ENCODE measurements around the gene SPEG. TPM values are rescaled to one million over a fixed set of nuclear protein-coding genes. Genes with fewer than 3 reads are reported as not detected.

The SPEG gene
- polyA plus RNA-seq, 2 of the 4 experiments (the other 2 are of a cell fraction): 2.3 to 11.5 TPM

GRCh38 chr2:219523031-219523671 is 88.5 kb downstream of the SPEG start:
- CTCF ChIA-PET: interaction anchor here (0.6 to 79.1 kb wide), 4 partner anchors 18 to 131 kb away, joined by 3 to 3291 read pairs (median 182); partner anchors contain the start of genes ASIC4, GMPPA and SPEG
- no peak for TF ChIP-seq POLR2AphosphoS2 (conservative IDR thresholded peaks at IDR 0.05; ENCODE audit: low read length)
- no peak for TF ChIP-seq JUNB (IDR thresholded peaks at IDR 0.05)
- no peak for TF ChIP-seq ZFP36 (IDR thresholded peaks at IDR 0.05; ENCODE audit: borderline replicate concordance, partially characterized antibody)
- WGBS (ENCODE audit: missing lambda C conversion rate): 86% methylated on average over 23 of the region's 24 CpGs
- H3K4me2 ChIP-seq: no peak overlapping the region
- peaks cover 17% of the 10 kb centered on the region for H3K4me1 ChIP-seq
- H3K4me3 ChIP-seq: no peak overlapping the region
- ATAC-seq: no peak
- FAIRE-seq: no peak
- H3K27ac ChIP-seq: no peak overlapping the region
- DNase-seq (ENCODE audit: low read depth in 1 of 2, low spot score in 1 of 2): no peak
- POLR2A ChIA-PET: no interaction called here
- H3K9me3 ChIP-seq: no peaks in the 10 kb centered on the region

GRCh38 chr2:219524817-219525216 is 90.2 kb downstream of the SPEG start:
- CTCF ChIA-PET: interaction anchor here (0.8 to 79.1 kb wide), 5 partner anchors 16 to 230 kb away, joined by 3 to 3291 read pairs (median 11); partner anchors contain the start of genes ASIC4, GMPPA and SPEG
- H3K9me3 ChIP-seq: no peaks in the 10 kb centered on the region
- no peak overlapping the region for H3K4me3 ChIP-seq
- H3K4me2 ChIP-seq: no peak overlapping the region
- H3K4me1 ChIP-seq: peaks cover 19% of the 10 kb centered on the region
- DNase-seq (ENCODE audit: low read depth in 1 of 2, low spot score in 1 of 2): no peak
- ATAC-seq: no peak
- WGBS (ENCODE audit: missing lambda C conversion rate): 69% methylated on average over 2 of the region's 2 CpGs
- no peak for FAIRE-seq
- no peak overlapping the region for H3K27ac ChIP-seq
- TF ChIP-seq TFCP2L1 (CRISPR knock-in tag; IDR thresholded peaks at IDR 0.05) (no peak), E2F6 (IDR thresholded peaks at IDR 0.05; ENCODE audit: borderline replicate concordance, low read depth) (no peak)
- POLR2A ChIA-PET: no interaction called here

GRCh38 chr2:219525533-219526232 is 91.0 kb downstream of the SPEG start:
- no peaks in the 10 kb centered on the region for H3K9me3 ChIP-seq
- TF ChIP-seq JUNB (IDR thresholded peaks at IDR 0.05) (no peak), ELK1 (IDR thresholded peaks at IDR 0.05; ENCODE audit: low read depth, low read length) (no peak), KDM1A (IDR thresholded peaks at IDR 0.05; ENCODE audit: low read depth) (no peak), FOSL2 (IDR thresholded peaks at IDR 0.05) (no peak), FOSL2 (CRISPR knock-in tag; IDR thresholded peaks at IDR 0.05) (no peak), HOXB13 (CRISPR knock-in tag; IDR thresholded peaks at IDR 0.05; ENCODE audit: low read depth) (no peak), ATOH8 (CRISPR knock-in tag; IDR thresholded peaks at IDR 0.05; ENCODE audit: low read depth) (no peak), USF2 (IDR thresholded peaks at IDR 0.05) (no peak), KDM5A (IDR thresholded peaks at IDR 0.05) (no peak), PHF8 (IDR thresholded peaks at IDR 0.05; ENCODE audit: borderline replicate concordance, low read depth) (no peak), ZSCAN20 (CRISPR knock-in tag; IDR thresholded peaks at IDR 0.05) (no peak), POLR2AphosphoS2 (conservative IDR thresholded peaks at IDR 0.05; ENCODE audit: low read length) (no peak), HOXB5 (CRISPR knock-in tag; IDR thresholded peaks at IDR 0.05) (no peak), HMGXB4 (CRISPR knock-in tag; IDR thresholded peaks at IDR 0.05; ENCODE audit: borderline replicate concordance) (no peak)
- H3K4me1 ChIP-seq: peaks cover 21% of the 10 kb centered on the region
- ATAC-seq: no peak
- H3K4me3 ChIP-seq: no peak overlapping the region
- FAIRE-seq: no peak
- WGBS (ENCODE audit: missing lambda C conversion rate): 59% methylated on average over 9 of the region's 9 CpGs
- ChIA-PET CTCF (interaction anchor here (1.6 to 79.1 kb wide), 5 partner anchors 15 to 230 kb away, joined by 4 to 3291 read pairs (median 164); partner anchors contain the start of genes ASIC4, CHPF, GMPPA and SPEG), POLR2A (no interaction called here)
- H3K27ac ChIP-seq: no peak overlapping the region
- H3K4me2 ChIP-seq: no peak overlapping the region
- no peak for DNase-seq (ENCODE audit: low read depth in 1 of 2, low spot score in 1 of 2)

All from A549 (cell line).